K562 (cell line): ENCODE results near the gene G6PD. TPM values are rescaled to one million over a fixed set of nuclear protein-coding genes. Genes with fewer than 3 reads are reported as not detected.

ENCODE experiments used
- C11orf30 ChIP-seq: fragments of 450-650 bp; IDR thresholded peaks from 2 replicates; pipeline ENCODE4 v1.6.1; 2016; ENCODE audit warnings: low read depth, mild to moderate bottlenecking
- CTBP1 ChIP-seq: fragments of 450-650 bp; IDR thresholded peaks from 2 replicates; pipeline ENCODE4 v1.6.1; 2016; ENCODE audit warnings: borderline replicate concordance
- MTF1 ChIP-seq: fragments of 250-450 bp; sonication (Bioruptor Pico); IDR thresholded peaks from 2 replicates; pipeline ENCODE4 v1.9.0; 2021; ENCODE audit warnings: moderate library complexity, mild to moderate bottlenecking, inconsistent platforms, borderline replicate concordance
- NFYB ChIP-seq: IDR thresholded peaks from 2 replicates; pipeline ENCODE4 v1.6.1; 2011; ENCODE audit warnings: mild to moderate bottlenecking, moderate library complexity; ENCODE audit not compliant: insufficient read length; ENCODE audit errors: extremely low read depth
- PML ChIP-seq: IDR thresholded peaks from 2 replicates; pipeline ENCODE4 v1.6.1; 2012; ENCODE audit warnings: low read length, inconsistent platforms
- PRPF4 ChIP-seq: fragments of 200-400 bp; formaldehyde crosslinking; IDR thresholded peaks from one replicate; pipeline ENCODE4 v1.6.1; 2017; ENCODE audit warnings: low read length, low read depth, mild to moderate bottlenecking; ENCODE audit not compliant: insufficient read depth, poor library complexity, severe bottlenecking
- RBBP5 ChIP-seq: fragments of 200-600 bp; sonication (generic); IDR thresholded peaks from 2 replicates; pipeline ENCODE4 v1.6.1; 2012; ENCODE audit warnings: borderline replicate concordance, mild to moderate bottlenecking, low read length, control low read depth, inconsistent platforms; ENCODE audit not compliant: insufficient read depth, poor library complexity, severe bottlenecking
- RBM34 ChIP-seq: fragments of 200-400 bp; formaldehyde crosslinking; IDR thresholded peaks from 2 replicates; pipeline ENCODE4 v1.6.1; 2018; ENCODE audit warnings: low read length, borderline replicate concordance; ENCODE audit not compliant: insufficient read depth
- TARDBP ChIP-seq: fragments of 450-650 bp; IDR thresholded peaks from 2 replicates; pipeline ENCODE4 v1.6.1; 2016
- TCF3 ChIP-seq: sonication (generic); formaldehyde crosslinking; IDR thresholded peaks from 2 replicates; pipeline ENCODE4 v1.4.0; 2020; ENCODE audit warnings: mild to moderate bottlenecking, missing genetic modification reagents
- ZFP30 ChIP-seq: fragments of 250-450 bp; sonication (Bioruptor Pico); IDR thresholded peaks from 2 replicates; pipeline ENCODE4 v1.8.0; 2022; ENCODE audit warnings: moderate library complexity, mild to moderate bottlenecking, inconsistent platforms, borderline replicate concordance
- ZNF134 ChIP-seq: fragments of 250-450 bp; sonication (Bioruptor Pico); conservative IDR thresholded peaks from 2 replicates; pipeline ENCODE4 v1.4.0; 2020
- ZNF395 ChIP-seq: fragments of 200-800 bp; sonication (Bioruptor generic); IDR thresholded peaks from 2 replicates; pipeline ENCODE4 v1.6.1; 2017; ENCODE audit warnings: missing genetic modification characterization, missing compliant biosample characterization
- ZNF644 ChIP-seq: fragments of 200-800 bp; sonication (Bioruptor generic); IDR thresholded peaks from 2 replicates; pipeline ENCODE4 v1.6.1; 2016; ENCODE audit warnings: low read depth, missing genetic modification characterization, missing compliant biosample characterization
- polyA plus RNA-seq, 8 experiments: library from polyadenylated mRNA; depleted of rRNA in 4 of 8; stranded (reverse) in 5 of 8; unstranded in 3 of 8; fragments of >200 nt; fragmentation: Nextera tagmentation in 2 of 8; fragmentation: Illumina TruSeq in 1 of 8; extraction: Ambion mirVana in 2 of 8; extraction: Trizol in 1 of 8; gene quantifications; 2 replicates each; pipeline versions ENCODE4 v1.2.1 to v1.2.3, GENCODE V29; 2011 to 2014; ENCODE audit warnings: inconsistent platforms in 1 of 8, missing spikeins in 1 of 8
- total RNA-seq, 7 experiments: library from RNA; depleted of rRNA in 6 of 7; stranded (reverse); fragments of >200 nt in 6 of 7; fragmentation: Illumina TruSeq in 2 of 7; extraction: Trizol in 2 of 7; gene quantifications; 2 replicates each; pipeline versions ENCODE4 v1.2.1 to v1.2.3, GENCODE V29; 2011 to 2021; ENCODE audit warnings: low replicate concordance in 1 of 7
- TF ChIP-seq, protein P1 (sequence below): fragments of 200-600 bp; sonication (generic); IDR thresholded peaks from one replicate; pipeline ENCODE4 v1.6.1; 2012; ENCODE audit warnings: mild to moderate bottlenecking, low read depth, low read length, inconsistent platforms

G6PD gene
- total and polyA plus RNA-seq, 9 of the 15 experiments (the other 6 are each of a cell fraction or from before 2014, with no cell fraction given): 2.9 to 222 (median 66.4) TPM

GRCh38 chrX:154490414-154491083, 56.1 kb downstream of the G6PD start, which contains the start of gene SLC10A3 (continued):
- TF ChIP-seq, protein P1, sequence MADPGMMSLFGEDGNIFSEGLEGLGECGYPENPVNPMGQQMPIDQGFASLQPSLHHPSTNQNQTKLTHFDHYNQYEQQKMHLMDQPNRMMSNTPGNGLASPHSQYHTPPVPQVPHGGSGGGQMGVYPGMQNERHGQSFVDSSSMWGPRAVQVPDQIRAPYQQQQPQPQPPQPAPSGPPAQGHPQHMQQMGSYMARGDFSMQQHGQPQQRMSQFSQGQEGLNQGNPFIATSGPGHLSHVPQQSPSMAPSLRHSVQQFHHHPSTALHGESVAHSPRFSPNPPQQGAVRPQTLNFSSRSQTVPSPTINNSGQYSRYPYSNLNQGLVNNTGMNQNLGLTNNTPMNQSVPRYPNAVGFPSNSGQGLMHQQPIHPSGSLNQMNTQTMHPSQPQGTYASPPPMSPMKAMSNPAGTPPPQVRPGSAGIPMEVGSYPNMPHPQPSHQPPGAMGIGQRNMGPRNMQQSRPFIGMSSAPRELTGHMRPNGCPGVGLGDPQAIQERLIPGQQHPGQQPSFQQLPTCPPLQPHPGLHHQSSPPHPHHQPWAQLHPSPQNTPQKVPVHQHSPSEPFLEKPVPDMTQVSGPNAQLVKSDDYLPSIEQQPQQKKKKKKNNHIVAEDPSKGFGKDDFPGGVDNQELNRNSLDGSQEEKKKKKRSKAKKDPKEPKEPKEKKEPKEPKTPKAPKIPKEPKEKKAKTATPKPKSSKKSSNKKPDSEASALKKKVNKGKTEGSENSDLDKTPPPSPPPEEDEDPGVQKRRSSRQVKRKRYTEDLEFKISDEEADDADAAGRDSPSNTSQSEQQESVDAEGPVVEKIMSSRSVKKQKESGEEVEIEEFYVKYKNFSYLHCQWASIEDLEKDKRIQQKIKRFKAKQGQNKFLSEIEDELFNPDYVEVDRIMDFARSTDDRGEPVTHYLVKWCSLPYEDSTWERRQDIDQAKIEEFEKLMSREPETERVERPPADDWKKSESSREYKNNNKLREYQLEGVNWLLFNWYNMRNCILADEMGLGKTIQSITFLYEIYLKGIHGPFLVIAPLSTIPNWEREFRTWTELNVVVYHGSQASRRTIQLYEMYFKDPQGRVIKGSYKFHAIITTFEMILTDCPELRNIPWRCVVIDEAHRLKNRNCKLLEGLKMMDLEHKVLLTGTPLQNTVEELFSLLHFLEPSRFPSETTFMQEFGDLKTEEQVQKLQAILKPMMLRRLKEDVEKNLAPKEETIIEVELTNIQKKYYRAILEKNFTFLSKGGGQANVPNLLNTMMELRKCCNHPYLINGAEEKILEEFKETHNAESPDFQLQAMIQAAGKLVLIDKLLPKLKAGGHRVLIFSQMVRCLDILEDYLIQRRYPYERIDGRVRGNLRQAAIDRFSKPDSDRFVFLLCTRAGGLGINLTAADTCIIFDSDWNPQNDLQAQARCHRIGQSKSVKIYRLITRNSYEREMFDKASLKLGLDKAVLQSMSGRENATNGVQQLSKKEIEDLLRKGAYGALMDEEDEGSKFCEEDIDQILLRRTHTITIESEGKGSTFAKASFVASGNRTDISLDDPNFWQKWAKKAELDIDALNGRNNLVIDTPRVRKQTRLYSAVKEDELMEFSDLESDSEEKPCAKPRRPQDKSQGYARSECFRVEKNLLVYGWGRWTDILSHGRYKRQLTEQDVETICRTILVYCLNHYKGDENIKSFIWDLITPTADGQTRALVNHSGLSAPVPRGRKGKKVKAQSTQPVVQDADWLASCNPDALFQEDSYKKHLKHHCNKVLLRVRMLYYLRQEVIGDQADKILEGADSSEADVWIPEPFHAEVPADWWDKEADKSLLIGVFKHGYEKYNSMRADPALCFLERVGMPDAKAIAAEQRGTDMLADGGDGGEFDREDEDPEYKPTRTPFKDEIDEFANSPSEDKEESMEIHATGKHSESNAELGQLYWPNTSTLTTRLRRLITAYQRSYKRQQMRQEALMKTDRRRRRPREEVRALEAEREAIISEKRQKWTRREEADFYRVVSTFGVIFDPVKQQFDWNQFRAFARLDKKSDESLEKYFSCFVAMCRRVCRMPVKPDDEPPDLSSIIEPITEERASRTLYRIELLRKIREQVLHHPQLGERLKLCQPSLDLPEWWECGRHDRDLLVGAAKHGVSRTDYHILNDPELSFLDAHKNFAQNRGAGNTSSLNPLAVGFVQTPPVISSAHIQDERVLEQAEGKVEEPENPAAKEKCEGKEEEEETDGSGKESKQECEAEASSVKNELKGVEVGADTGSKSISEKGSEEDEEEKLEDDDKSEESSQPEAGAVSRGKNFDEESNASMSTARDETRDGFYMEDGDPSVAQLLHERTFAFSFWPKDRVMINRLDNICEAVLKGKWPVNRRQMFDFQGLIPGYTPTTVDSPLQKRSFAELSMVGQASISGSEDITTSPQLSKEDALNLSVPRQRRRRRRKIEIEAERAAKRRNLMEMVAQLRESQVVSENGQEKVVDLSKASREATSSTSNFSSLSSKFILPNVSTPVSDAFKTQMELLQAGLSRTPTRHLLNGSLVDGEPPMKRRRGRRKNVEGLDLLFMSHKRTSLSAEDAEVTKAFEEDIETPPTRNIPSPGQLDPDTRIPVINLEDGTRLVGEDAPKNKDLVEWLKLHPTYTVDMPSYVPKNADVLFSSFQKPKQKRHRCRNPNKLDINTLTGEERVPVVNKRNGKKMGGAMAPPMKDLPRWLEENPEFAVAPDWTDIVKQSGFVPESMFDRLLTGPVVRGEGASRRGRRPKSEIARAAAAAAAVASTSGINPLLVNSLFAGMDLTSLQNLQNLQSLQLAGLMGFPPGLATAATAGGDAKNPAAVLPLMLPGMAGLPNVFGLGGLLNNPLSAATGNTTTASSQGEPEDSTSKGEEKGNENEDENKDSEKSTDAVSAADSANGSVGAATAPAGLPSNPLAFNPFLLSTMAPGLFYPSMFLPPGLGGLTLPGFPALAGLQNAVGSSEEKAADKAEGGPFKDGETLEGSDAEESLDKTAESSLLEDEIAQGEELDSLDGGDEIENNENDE: no peak
- TF ChIP-seq ZNF134: no peak
- peak; percentile 48; the same call in 1 of the 2 replicates for TF ChIP-seq C11orf30
- no peak for TF ChIP-seq RBM34
- no peak for TF ChIP-seq PRPF4
- TF ChIP-seq TARDBP: no peak
- TF ChIP-seq ZNF395 (CRISPR knock-in tag): no peak
- TF ChIP-seq MTF1 (CRISPR knock-in tag): no peak
- no peak for TF ChIP-seq ZNF644 (tag)
- TF ChIP-seq PML: peak; percentile 16; the same call in 1 of the 2 replicates
- peak; percentile 3 for TF ChIP-seq NFYB
- no peak for TF ChIP-seq RBBP5
- TF ChIP-seq ZFP30 (CRISPR knock-in tag): no peak
- no peak for TF ChIP-seq CTBP1
- TF ChIP-seq TCF3 (CRISPR knock-in tag): no peak
